ENCODE measurements around the gene ULK2.
A peak's percentile ranks its signal among the peaks of the same experiment; 100 is the strongest.

The ULK2 gene

GRCh38 chr17:19750020-19750572 is 117.6 kb downstream of the ULK2 start:
- TF ChIP-seq TAF1 (IDR thresholded peaks at IDR 0.05; ENCODE audit: borderline replicate concordance, low read depth, low read length), result no peak
- no peak for TF ChIP-seq POLR2AphosphoS5 (IDR thresholded peaks at IDR 0.05; ENCODE audit: low read depth, low read length)
- TF ChIP-seq POLR2A (IDR thresholded peaks at IDR 0.05; ENCODE audit: low read depth, low read length), result no peak
- FAIRE-seq (no peak), DNase-seq (ENCODE audit: insufficient read length) (no peak)

DNA sequence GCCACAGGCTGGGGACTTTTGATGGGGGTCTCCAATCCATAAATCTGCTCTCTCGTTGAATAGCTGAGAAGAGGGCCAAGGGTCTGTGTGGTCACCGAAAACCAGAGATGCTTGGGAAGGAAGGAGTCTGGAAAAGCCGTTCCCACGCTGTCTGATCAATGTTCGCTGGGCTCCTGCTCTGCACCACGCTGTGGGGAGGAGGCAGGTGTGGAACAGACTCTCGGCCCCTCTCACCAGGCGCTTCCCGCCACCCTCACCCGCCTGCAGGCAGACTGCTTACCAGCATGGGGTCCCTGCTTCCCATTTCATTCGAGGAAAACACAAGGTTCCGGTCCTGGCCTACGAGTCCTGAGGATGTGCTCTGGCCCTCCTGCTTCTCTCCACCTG is 118.9 kb downstream of the ULK2 start:
- FAIRE-seq (no peak), DNase-seq (ENCODE audit: insufficient read length) (no peak)
- TF ChIP-seq POLR2AphosphoS5 (IDR thresholded peaks at IDR 0.05; ENCODE audit: low read depth, low read length) (no peak), TAF1 (IDR thresholded peaks at IDR 0.05; ENCODE audit: borderline replicate concordance, low read depth, low read length) (no peak), POLR2A (IDR thresholded peaks at IDR 0.05; ENCODE audit: low read depth, low read length) (no peak)

- FAIRE-seq, result no peak
- TF ChIP-seq TAF1 (IDR thresholded peaks at IDR 0.05; ENCODE audit: borderline replicate concordance, low read depth, low read length), result no peak
- TF ChIP-seq POLR2A (IDR thresholded peaks at IDR 0.05; ENCODE audit: low read depth, low read length), result no peak
- TF ChIP-seq POLR2AphosphoS5 (IDR thresholded peaks at IDR 0.05; ENCODE audit: low read depth, low read length), result no peak
- no peak for DNase-seq (ENCODE audit: insufficient read length)
Measured at GRCh38 chr17:19747829-19748806, 119.6 kb downstream of the ULK2 start, which contains the start of gene ALDH3A1. ALDH3A1 (minus strand) TSS chr17:19748298; CDS start chr17:19745129, 3,169 bp downstream.

- FAIRE-seq (no peak), DNase-seq (ENCODE audit: insufficient read length) (no peak)
- TF ChIP-seq TAF1 (IDR thresholded peaks at IDR 0.05; ENCODE audit: borderline replicate concordance, low read depth, low read length), result no peak
- no peak for TF ChIP-seq POLR2A (IDR thresholded peaks at IDR 0.05; ENCODE audit: low read depth, low read length)
- TF ChIP-seq POLR2AphosphoS5 (IDR thresholded peaks at IDR 0.05; ENCODE audit: low read depth, low read length), result no peak
Measured at GRCh38 chr17:19747159-19747719, 120.5 kb downstream of the ULK2 start.

DNA sequence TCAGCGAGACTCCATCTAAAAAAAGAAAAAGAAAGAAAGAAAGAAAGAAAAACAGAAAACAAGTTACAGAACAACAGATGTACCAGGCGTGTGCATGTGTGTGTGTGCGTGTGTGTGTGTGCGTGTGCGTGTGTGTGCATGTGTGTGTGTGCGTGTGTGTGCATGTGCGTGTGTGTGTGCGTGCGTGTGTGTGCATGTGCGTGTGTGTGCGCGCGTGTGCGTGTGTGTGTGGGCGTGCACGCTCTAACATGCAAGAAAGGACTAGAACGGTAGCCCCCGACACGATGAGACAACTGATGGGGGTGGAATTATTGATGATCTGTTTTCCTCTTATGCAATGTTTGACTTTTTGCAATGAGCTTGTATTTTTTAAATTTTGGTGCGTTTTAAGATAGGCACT is 121.2 kb downstream of the ULK2 start:
- FAIRE-seq (no peak), DNase-seq (ENCODE audit: insufficient read length) (no peak)
- TF ChIP-seq POLR2A (IDR thresholded peaks at IDR 0.05; ENCODE audit: low read depth, low read length), result no peak
- no peak for TF ChIP-seq TAF1 (IDR thresholded peaks at IDR 0.05; ENCODE audit: borderline replicate concordance, low read depth, low read length)
- TF ChIP-seq POLR2AphosphoS5 (IDR thresholded peaks at IDR 0.05; ENCODE audit: low read depth, low read length), result no peak; the same call in 1 of the 2 replicates

GRCh38 chr17:19744922-19745757 is 122.6 kb downstream of the ULK2 start:
- no peak for TF ChIP-seq TAF1 (IDR thresholded peaks at IDR 0.05; ENCODE audit: borderline replicate concordance, low read depth, low read length)
- TF ChIP-seq POLR2A (IDR thresholded peaks at IDR 0.05; ENCODE audit: low read depth, low read length), result no peak
- no peak for TF ChIP-seq POLR2AphosphoS5 (IDR thresholded peaks at IDR 0.05; ENCODE audit: low read depth, low read length)
- DNase-seq (ENCODE audit: insufficient read length) (peak; percentile 89), FAIRE-seq (peak; percentile 66)

DNA sequence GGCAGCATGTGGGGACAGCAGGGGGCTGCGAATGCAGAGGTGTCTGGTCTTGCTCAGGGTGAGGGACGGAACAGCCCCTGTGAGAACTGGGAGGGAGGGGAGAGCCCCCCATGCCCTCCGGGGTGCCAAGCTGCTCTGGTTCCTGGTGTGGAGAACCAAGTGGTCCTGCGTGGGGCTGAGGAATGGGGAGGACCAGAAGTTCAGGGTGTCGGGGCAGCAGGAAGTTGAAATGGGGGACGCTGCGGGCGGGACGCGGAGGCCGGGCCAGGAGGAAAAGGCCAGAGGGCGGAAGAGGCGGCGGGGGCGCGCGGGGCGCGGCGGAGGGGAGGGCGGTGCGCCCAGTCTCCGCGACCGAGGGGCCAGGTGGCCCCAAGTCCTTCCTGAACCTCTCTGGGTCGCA is 123.2 kb downstream of the ULK2 start:
- peak; percentile 24 for FAIRE-seq
- TF ChIP-seq TAF1 (IDR thresholded peaks at IDR 0.05; ENCODE audit: borderline replicate concordance, low read depth, low read length) (no peak), POLR2AphosphoS5 (IDR thresholded peaks at IDR 0.05; ENCODE audit: low read depth, low read length) (no peak), POLR2A (IDR thresholded peaks at IDR 0.05; ENCODE audit: low read depth, low read length) (no peak)

DNA sequence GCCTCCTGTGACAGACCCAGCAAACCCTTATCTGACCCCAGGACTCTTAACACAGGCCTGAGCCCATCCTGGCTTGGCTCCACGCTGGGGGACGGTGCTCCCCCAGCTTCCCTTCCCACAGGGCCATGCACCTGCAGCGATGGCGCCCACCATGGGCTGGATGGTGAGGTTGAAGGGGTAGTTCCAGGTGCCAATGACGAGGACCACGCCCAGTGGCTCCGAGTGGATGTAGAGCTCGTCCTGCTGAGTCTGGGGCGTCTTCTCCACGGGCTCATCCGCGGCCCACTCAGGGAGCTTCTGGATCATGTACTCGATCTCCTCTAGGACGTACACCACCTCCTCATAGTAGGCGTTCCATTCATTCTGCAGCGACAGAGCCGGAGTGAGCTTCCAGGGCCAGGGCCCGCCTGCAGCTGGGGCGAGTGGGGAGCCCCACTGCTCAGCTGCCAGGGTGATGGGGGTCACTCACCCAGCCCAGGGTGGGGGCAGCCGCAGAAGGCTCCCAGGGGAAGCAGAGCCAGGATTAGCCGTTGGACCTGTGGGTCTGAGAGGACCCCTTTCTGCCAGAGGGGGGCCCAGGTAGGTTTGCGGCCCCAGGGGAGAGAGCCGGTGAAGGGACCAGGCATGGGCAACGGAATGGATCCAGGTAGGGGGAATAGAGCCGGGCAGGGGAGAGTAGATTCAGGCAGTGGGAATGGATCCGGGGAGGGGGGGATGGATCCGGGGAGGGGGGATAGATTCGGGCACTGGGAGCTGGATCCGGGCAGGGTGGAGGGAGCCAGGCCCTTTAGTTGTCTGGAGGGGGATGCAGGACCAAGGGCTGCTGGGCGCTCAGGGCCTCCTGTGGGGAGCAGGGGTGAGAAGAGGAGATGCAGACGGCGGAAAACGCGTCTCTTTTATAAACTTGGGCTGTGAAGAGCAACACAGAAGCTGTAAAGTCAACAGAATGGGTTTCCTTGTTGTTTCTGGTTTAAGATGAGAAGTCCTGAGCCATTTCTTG is 124.3 kb downstream of the ULK2 start:
- no peak for TF ChIP-seq POLR2AphosphoS5 (IDR thresholded peaks at IDR 0.05; ENCODE audit: low read depth, low read length)
- no peak for FAIRE-seq

More for the DNA sequence above, 123.2 kb downstream of the ULK2 start:
- no peak for DNase-seq (ENCODE audit: insufficient read length)

DNA sequence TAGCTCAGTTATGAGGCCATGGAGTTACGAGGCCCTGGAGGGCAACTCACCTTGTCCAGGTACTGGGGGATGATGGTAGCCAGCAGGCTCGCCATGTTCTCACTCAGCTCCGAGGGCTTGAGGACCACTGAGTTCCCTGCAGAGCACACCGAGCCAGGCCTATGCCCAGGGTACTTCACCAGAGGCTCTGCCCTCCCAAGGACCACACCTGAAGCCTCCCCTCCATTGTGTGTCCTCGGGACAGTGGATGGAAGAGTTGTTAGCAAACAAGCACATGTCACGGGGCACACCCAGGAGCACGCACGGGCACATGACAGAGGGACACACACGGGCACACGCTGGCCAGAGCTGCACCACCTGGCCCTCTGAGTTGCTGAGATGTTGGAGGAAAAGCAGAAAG is 125.2 kb downstream of the ULK2 start:
- DNase-seq (ENCODE audit: insufficient read length) (no peak), FAIRE-seq (no peak)
- no peak for TF ChIP-seq POLR2AphosphoS5 (IDR thresholded peaks at IDR 0.05; ENCODE audit: low read depth, low read length)

More for the DNA sequence above, 124.3 kb downstream of the ULK2 start:
- DNase-seq (ENCODE audit: insufficient read length), result no peak

GRCh38 chr17:19741832-19742457 is 125.8 kb downstream of the ULK2 start:
- DNase-seq (ENCODE audit: insufficient read length) (no peak), FAIRE-seq (no peak)
- no peak for TF ChIP-seq TAF1 (IDR thresholded peaks at IDR 0.05; ENCODE audit: borderline replicate concordance, low read depth, low read length)
- no peak for TF ChIP-seq POLR2A (IDR thresholded peaks at IDR 0.05; ENCODE audit: low read depth, low read length)
- no peak for TF ChIP-seq POLR2AphosphoS5 (IDR thresholded peaks at IDR 0.05; ENCODE audit: low read depth, low read length)
